ENCODE data around the gene TOR1A. TPM values are rescaled to one million over a fixed set of nuclear protein-coding genes. Genes with fewer than 3 reads are reported as not detected.

The TOR1A gene
- polyA plus RNA-seq, 1 donor, result 32.4 TPM

GRCh38 chr9:129836311-129837007, 12.5 kb upstream of the TOR1A start:
- Histone ChIP-seq H3K4me3 (ENCODE audit: low read length) (peak overlapping the region; percentile 94), H3K9me3 (ENCODE audit: control insufficient read depth, low read depth, low read length) (no peaks in the 10 kb centered on the region), H3K4me1 (ENCODE audit: control insufficient read depth, insufficient read depth, low read length) (peaks cover 4% of the 10 kb centered on the region), H3K27me3 (ENCODE audit: control insufficient read depth, insufficient read depth, low read length) (no peaks in the 10 kb centered on the region), H3K36me3 (ENCODE audit: control insufficient read depth, insufficient read depth, low read length) (peaks cover 14% of the 10 kb centered on the region), H3K27ac (ENCODE audit: low read length) (no peak overlapping the region)
- 30% methylated on average over 2 of the region's 16 CpGs for whole genome bisulfite sequencing (ENCODE audit: insufficient coverage, low lambda C conversion rate)
- DNase-seq, result no peak

- Histone ChIP-seq H3K4me3 (ENCODE audit: low read length) (peak overlapping the region; percentile 94), H3K9me3 (ENCODE audit: control insufficient read depth, low read depth, low read length) (no peaks in the 10 kb centered on the region), H3K27ac (ENCODE audit: low read length) (peak overlapping the region; percentile 16), H3K27me3 (ENCODE audit: control insufficient read depth, insufficient read depth, low read length) (no peaks in the 10 kb centered on the region), H3K4me1 (ENCODE audit: control insufficient read depth, insufficient read depth, low read length) (peaks cover 4% of the 10 kb centered on the region), H3K36me3 (ENCODE audit: control insufficient read depth, insufficient read depth, low read length) (peaks cover 20% of the 10 kb centered on the region)
- whole genome bisulfite sequencing (ENCODE audit: insufficient coverage, low lambda C conversion rate), result no CpG with 5 or more reads among the region's 19 CpGs
- no peak for DNase-seq
Observed at GRCh38 chr9:129835860-129836223, 11.9 kb upstream of the TOR1A start.

- no peaks in the 10 kb centered on the region for H3K27me3 ChIP-seq (ENCODE audit: control insufficient read depth, insufficient read depth, low read length)
- H3K27ac ChIP-seq (ENCODE audit: low read length), result peak within 1 kb of the TSS; percentile 55
- H3K4me1 ChIP-seq (ENCODE audit: control insufficient read depth, insufficient read depth, low read length), result peaks cover 4% of the 10 kb centered on the region
- peaks cover 25% of the 10 kb centered on the region for H3K36me3 ChIP-seq (ENCODE audit: control insufficient read depth, insufficient read depth, low read length)
- H3K9me3 ChIP-seq (ENCODE audit: control insufficient read depth, low read depth, low read length), result no peaks in the 10 kb centered on the region
- peak within 1 kb of the TSS; percentile 94 for H3K4me3 ChIP-seq (ENCODE audit: low read length)
- no CpG with 5 or more reads among the region's 81 CpGs for WGBS (ENCODE audit: insufficient coverage, low lambda C conversion rate)
- peak; percentile 97 to 98 for DNase-seq
Observed at GRCh38 chr9:129835128-129835859, 11.4 kb upstream of the TOR1A start, which contains the start of the genes C9orf78 and USP20. TSS of gene C9orf78 (minus strand) at chr9:129835275. CDS start at chr9:129835221, 54 bp downstream. TSS of gene USP20 (plus strand) at chr9:129835458. CDS start at chr9:129852556, 17,098 bp downstream.

GRCh38 chr9:129834489-129835127, 10.7 kb upstream of the TOR1A start:
- DNase-seq, result peak in 1 of 2 donors; percentile 19
- H3K9me3 ChIP-seq (ENCODE audit: control insufficient read depth, low read depth, low read length), result no peaks in the 10 kb centered on the region
- H3K4me3 ChIP-seq (ENCODE audit: low read length), result peak overlapping the region; percentile 94
- H3K27me3 ChIP-seq (ENCODE audit: control insufficient read depth, insufficient read depth, low read length), result no peaks in the 10 kb centered on the region
- WGBS (ENCODE audit: insufficient coverage, low lambda C conversion rate), result no CpG with 5 or more reads among the region's 32 CpGs
- peaks cover 4% of the 10 kb centered on the region for H3K4me1 ChIP-seq (ENCODE audit: control insufficient read depth, insufficient read depth, low read length)
- peak overlapping the region; percentile 55 for H3K27ac ChIP-seq (ENCODE audit: low read length)
- peaks cover 32% of the 10 kb centered on the region for H3K36me3 ChIP-seq (ENCODE audit: control insufficient read depth, insufficient read depth, low read length)

- H3K36me3 ChIP-seq (ENCODE audit: control insufficient read depth, insufficient read depth, low read length), result peaks cover 45% of the 10 kb centered on the region
- no peak for DNase-seq
- H3K9me3 ChIP-seq (ENCODE audit: control insufficient read depth, low read depth, low read length), result no peaks in the 10 kb centered on the region
- H3K4me1 ChIP-seq (ENCODE audit: control insufficient read depth, insufficient read depth, low read length), result peaks cover 4% of the 10 kb centered on the region
- H3K4me3 ChIP-seq (ENCODE audit: low read length), result no peak overlapping the region
- H3K27me3 ChIP-seq (ENCODE audit: control insufficient read depth, insufficient read depth, low read length), result no peaks in the 10 kb centered on the region
- no peak overlapping the region for H3K27ac ChIP-seq (ENCODE audit: low read length)
- WGBS (ENCODE audit: insufficient coverage, low lambda C conversion rate), result no CpG with 5 or more reads among the region's 1 CpG
Observed at GRCh38 chr9:129832982-129833381, 9.0 kb upstream of the TOR1A start.

- H3K27me3 ChIP-seq (ENCODE audit: control insufficient read depth, insufficient read depth, low read length), result no peaks in the 10 kb centered on the region
- no peak overlapping the region for H3K4me3 ChIP-seq (ENCODE audit: low read length)
- H3K27ac ChIP-seq (ENCODE audit: low read length), result no peak overlapping the region
- H3K36me3 ChIP-seq (ENCODE audit: control insufficient read depth, insufficient read depth, low read length), result peaks cover 52% of the 10 kb centered on the region
- no peaks in the 10 kb centered on the region for H3K9me3 ChIP-seq (ENCODE audit: control insufficient read depth, low read depth, low read length)
- H3K4me1 ChIP-seq (ENCODE audit: control insufficient read depth, insufficient read depth, low read length), result peaks cover 3% of the 10 kb centered on the region
- WGBS (ENCODE audit: insufficient coverage, low lambda C conversion rate), result 100% methylated on average over 1 of the region's 10 CpGs
- DNase-seq, result no peak
Observed at GRCh38 chr9:129828969-129829368, 5.0 kb upstream of the TOR1A start.

- Histone ChIP-seq H3K27me3 (ENCODE audit: control insufficient read depth, insufficient read depth, low read length) (no peaks in the 10 kb centered on the region), H3K27ac (ENCODE audit: low read length) (no peak overlapping the region), H3K36me3 (ENCODE audit: control insufficient read depth, insufficient read depth, low read length) (peaks cover 50% of the 10 kb centered on the region), H3K9me3 (ENCODE audit: control insufficient read depth, low read depth, low read length) (no peaks in the 10 kb centered on the region), H3K4me1 (ENCODE audit: control insufficient read depth, insufficient read depth, low read length) (peaks cover 3% of the 10 kb centered on the region), H3K4me3 (ENCODE audit: low read length) (no peak overlapping the region)
- 100% methylated on average over 2 of the region's 9 CpGs for WGBS (ENCODE audit: insufficient coverage, low lambda C conversion rate)
- no peak for DNase-seq
Observed at GRCh38 chr9:129828051-129828450, 4.1 kb upstream of the TOR1A start.

GRCh38 chr9:129826759-129827158, 2.8 kb upstream of the TOR1A start:
- WGBS (ENCODE audit: insufficient coverage, low lambda C conversion rate), result no CpG with 5 or more reads among the region's 1 CpG

GRCh38 chr9:129826344-129826743, 2.4 kb upstream of the TOR1A start:
- no peak overlapping the region for H3K27ac ChIP-seq (ENCODE audit: low read length)
- no peak overlapping the region for H3K4me3 ChIP-seq (ENCODE audit: low read length)
- 87% methylated on average over 3 of the region's 6 CpGs for WGBS (ENCODE audit: insufficient coverage, low lambda C conversion rate)
- H3K9me3 ChIP-seq (ENCODE audit: control insufficient read depth, low read depth, low read length), result no peaks in the 10 kb centered on the region
- DNase-seq, result no peak
- H3K36me3 ChIP-seq (ENCODE audit: control insufficient read depth, insufficient read depth, low read length), result peaks cover 50% of the 10 kb centered on the region
- no peaks in the 10 kb centered on the region for H3K27me3 ChIP-seq (ENCODE audit: control insufficient read depth, insufficient read depth, low read length)
- peaks cover 3% of the 10 kb centered on the region for H3K4me1 ChIP-seq (ENCODE audit: control insufficient read depth, insufficient read depth, low read length)

More at GRCh38 chr9:129826759-129827158, 2.8 kb upstream of the TOR1A start:
- H3K27ac ChIP-seq (ENCODE audit: low read length), result no peak overlapping the region
- no peak for DNase-seq
- no peaks in the 10 kb centered on the region for H3K27me3 ChIP-seq (ENCODE audit: control insufficient read depth, insufficient read depth, low read length)
- no peaks in the 10 kb centered on the region for H3K9me3 ChIP-seq (ENCODE audit: control insufficient read depth, low read depth, low read length)
- H3K36me3 ChIP-seq (ENCODE audit: control insufficient read depth, insufficient read depth, low read length), result peaks cover 50% of the 10 kb centered on the region
- no peak overlapping the region for H3K4me3 ChIP-seq (ENCODE audit: low read length)
- H3K4me1 ChIP-seq (ENCODE audit: control insufficient read depth, insufficient read depth, low read length), result peaks cover 3% of the 10 kb centered on the region

GRCh38 chr9:129823542-129823934, 398 bp downstream of the TOR1A start:
- Histone ChIP-seq H3K4me3 (ENCODE audit: low read length) (peak overlapping the region; percentile 70), H3K4me1 (ENCODE audit: control insufficient read depth, insufficient read depth, low read length) (peaks cover 3% of the 10 kb centered on the region), H3K36me3 (ENCODE audit: control insufficient read depth, insufficient read depth, low read length) (peaks cover 40% of the 10 kb centered on the region), H3K27me3 (ENCODE audit: control insufficient read depth, insufficient read depth, low read length) (no peaks in the 10 kb centered on the region), H3K9me3 (ENCODE audit: control insufficient read depth, low read depth, low read length) (no peaks in the 10 kb centered on the region), H3K27ac (ENCODE audit: low read length) (peak overlapping the region; percentile 12)
- DNase-seq, result no peak
- no CpG with 5 or more reads among the region's 15 CpGs for WGBS (ENCODE audit: insufficient coverage, low lambda C conversion rate)
